SW480 (cell line): ENCODE measurements around the gene NUP210.

ENCODE experiments used
- DNase-seq: peaks from one replicate; pipeline ENCODE4 v3.0.0-alpha.2; 2016; ENCODE audit warnings: low spot score

The NUP210 gene

DNA sequence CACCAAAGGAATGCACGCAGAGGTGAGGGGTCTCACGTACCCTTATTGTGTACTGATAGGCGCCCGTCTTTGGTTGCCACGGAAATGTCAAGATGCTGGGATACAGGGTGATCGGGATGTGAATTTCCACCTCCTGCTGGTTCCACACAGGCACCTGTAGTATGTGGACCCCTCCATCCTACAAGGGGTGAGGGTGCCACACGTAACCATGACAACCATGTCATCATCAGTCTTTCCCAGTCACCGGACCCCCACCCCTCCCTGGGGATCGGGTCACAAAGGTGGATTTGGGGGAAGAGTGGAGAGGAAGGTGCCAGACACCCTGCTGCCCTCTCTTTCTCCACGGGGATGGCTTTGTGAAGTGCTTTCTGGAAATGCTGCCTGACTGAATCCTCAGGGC is 44.7 kb downstream of the NUP210 start:
- no peak for DNase-seq

DNA sequence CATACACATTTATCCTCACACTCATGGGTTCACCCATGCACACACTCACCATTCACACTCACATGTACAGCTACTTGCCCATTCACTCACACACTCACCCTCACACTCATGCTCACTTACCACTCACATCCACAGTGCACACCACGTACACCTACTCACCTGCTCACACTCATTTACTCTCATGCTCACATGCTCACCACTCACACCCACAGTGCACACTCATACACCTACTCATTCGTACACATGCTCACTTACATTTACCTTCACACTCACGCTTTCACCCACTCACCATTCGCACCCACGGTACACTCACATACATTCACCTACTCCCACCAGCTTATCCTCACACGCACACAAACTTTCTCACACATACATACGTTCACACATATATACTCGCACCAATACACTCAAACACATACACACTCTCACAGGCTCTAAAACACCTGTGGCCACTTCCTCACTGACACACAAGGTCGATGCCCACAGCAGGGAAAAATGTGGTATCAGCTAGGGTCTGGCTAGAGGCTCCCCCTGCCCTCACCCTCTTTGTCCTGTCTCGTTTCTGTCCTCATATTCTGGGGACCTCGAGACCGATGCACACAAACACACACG is 46.0 kb downstream of the NUP210 start:
- no peak for DNase-seq

GRCh38 chr3:13372656-13373055 is 47.5 kb downstream of the NUP210 start:
- DNase-seq: no peak

GRCh38 chr3:13372126-13372525 is 48.0 kb downstream of the NUP210 start:
- DNase-seq: no peak

- DNase-seq: no peak
Observed at GRCh38 chr3:13371100-13372075, 48.7 kb downstream of the NUP210 start.

GRCh38 chr3:13370609-13371008 is 49.5 kb downstream of the NUP210 start:
- no peak for DNase-seq

GRCh38 chr3:13370055-13370454 is 50.1 kb downstream of the NUP210 start:
- no peak for DNase-seq

DNA sequence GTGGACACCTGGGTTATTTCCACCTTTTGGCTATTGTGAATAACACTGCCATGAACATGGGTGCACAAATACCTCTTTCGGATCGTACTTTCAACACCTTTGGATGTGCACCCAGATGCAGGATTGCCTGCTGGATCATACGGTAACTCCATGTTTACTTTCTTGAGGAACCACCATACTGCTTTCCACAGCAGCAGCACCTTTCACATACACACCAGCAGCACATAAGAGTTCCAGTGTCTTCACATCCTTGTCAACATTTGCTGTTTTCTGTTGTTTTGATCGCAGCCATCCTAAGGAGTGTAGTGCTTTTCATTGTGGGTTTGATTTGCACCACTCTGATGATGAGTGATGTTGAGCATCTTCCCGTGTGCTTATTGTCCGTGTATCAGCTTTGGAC is 51.3 kb downstream of the NUP210 start:
- no peak for DNase-seq

- no peak for DNase-seq
Observed at GRCh38 chr3:13367728-13368127, 52.4 kb downstream of the NUP210 start.

DNA sequence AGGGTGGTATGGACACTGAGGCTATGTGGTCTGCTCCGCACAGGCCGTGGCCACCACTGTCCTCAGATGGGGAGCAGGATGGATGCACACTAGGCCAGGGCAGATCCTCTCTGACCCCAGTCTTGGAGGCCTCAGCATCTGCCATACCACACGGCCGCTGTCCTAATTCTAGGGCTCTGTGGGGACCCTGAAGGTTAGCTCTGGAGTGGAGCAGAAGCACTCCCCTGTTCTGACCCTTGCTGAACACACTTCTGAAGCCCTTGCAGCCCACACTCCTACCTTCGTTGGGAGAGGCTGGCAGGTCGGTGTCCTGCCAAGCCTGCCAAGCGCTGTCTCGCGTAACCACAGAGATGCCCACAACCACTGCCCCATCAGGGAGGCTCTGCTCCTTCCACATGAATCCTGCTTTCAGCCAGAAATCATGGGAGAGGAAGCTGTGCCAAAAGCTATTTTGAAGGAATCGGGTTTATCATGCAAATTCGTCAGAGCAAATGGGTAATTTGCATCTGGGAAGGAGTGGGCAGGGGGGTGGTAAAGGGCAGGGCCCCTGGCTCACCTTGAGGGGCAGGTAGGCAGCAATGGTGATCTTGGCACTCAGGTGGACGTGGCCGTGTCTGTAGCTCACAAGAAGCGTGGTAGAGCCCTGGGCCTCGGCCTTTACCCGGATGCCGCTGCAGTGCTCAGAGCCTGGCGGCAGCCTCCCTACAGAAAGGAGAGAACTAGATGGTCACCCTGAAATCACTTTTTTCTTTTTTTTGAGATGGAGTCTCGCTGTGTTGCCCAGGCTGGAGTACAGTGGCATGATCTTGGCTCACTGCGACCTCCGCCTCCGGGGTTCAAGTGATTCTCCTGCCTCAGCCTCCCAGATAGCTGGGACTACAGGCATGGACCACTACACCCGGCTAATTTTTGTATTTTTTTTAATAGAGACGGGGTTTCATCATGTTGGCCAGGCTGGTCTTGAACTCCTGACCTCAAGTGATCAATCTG is 54.4 kb downstream of the NUP210 start:
- DNase-seq: no peak

DNA sequence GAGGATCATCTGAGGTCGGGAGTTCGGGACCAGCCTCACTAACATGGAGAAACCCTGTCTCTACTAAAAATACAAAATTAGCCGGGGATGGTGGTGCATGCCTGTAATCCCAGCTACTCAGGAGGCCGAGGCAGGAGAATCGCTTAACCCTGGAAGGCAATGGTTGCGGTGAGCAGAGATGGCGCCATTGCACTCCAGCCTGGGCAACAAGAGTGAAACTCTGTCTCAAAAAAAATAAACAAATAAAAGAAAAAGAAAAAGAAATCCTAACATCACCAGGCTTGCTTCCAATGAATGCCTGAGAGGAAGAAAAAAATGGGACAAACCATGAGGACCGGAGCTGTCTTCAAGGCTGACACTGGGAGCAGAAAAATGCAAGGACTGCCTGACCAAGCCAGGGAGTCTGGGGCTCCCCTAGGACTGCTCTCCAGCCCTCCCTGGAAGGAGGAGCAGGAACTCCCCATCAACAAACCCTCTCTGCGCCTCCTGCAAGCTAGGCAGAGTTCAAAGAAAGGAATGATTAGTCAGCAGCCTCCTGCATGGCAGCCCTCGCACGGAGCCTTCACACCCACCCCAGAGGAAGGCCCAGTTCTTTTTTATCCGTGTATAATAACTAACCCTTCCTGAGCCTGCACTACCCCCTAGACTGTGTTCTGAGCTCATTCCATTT is 55.4 kb downstream of the NUP210 start:
- DNase-seq: no peak

- no peak for DNase-seq
Observed at GRCh38 chr3:13362551-13362950, 57.6 kb downstream of the NUP210 start.

DNA sequence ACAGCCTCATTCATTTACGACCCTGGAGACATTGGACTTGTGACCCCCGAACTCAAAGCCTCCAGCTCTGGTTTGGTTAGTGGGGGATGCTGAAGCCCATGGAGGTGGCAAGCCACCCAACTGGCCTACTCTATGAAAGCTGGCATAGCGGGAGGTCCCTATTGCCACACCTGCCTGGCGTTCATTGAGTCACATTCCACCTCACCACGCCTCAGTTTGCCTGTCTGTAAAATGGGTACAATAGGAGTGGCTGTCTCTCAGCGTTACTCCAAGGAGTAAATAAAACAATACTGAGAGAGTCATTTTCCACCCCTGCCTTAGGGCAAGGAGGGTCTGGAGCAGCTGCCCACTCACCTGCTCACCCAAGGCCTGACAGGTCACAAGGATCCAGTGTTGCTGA is 60.2 kb downstream of the NUP210 start:
- DNase-seq: no peak

GRCh38 chr3:13358643-13359042 is 61.5 kb downstream of the NUP210 start:
- DNase-seq: no peak

DNA sequence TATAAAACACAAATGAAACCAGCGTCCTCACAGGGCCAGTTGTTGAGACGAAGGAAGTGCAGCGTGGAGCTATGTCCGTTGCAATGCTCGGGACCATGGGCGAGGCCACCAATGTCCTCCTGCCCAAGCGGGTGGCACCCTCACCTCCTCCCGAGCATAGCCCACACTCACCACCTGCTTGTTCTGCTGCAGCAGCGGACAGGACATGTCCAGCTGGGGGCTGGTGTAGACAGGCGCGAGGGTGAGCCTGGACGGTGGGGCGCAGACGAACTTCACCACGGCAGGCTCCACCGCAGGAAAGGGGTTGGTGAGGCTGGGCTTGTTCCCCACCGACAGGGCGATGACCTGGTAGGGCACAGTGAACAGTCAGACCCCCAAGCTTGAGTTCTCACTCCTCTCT is 62.1 kb downstream of the NUP210 start:
- no peak for DNase-seq

GRCh38 chr3:13357074-13357473 is 63.0 kb downstream of the NUP210 start:
- DNase-seq: no peak

- no peak for DNase-seq
Observed at GRCh38 chr3:13353936-13354542, 66.1 kb downstream of the NUP210 start.

DNA sequence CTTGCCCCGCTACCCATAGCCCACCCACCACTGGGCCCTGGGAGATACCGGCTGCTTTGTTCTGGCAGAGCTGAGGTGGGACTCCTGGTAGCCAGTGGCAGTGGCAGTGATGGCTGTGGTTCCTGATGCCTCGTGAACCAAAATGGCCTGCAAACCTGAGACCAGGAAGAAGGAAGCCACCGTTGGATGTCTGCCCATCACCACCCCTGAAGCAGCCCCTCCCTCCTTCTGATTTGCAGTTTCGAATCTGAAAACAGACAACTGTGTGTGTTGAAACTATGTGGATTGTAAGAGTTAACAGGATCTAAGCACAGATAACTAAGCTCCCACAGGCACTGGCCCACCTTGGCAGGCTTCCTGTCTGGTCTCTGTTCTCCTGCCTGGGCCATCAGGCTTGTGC is 66.6 kb downstream of the NUP210 start:
- DNase-seq: no peak

- peak; percentile 8 for DNase-seq
Observed at GRCh38 chr3:13352621-13353131, 67.4 kb downstream of the NUP210 start.

DNA sequence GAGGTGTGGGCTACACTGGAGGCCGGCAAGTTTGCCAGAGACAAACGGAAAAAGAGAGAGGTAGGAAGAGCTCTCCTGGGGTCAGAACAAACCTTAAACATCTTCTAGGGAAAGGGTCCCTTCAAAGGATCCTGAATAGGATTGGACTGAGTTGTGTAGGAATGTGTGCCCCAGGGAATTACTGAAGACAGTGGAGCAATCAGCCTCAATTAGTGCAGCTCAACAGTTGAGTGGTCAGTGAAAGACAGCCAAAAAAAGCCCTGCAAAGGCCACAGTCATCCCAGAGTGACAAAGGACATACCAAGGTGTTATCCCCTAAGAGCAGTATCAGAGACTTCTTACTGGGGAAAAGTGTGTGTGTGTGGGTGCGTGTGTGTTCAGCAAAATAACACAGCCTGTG is 70.3 kb downstream of the NUP210 start:
- no peak for DNase-seq
